Adipose tissue (tissue), 3 donors: ENCODE results near the gene TMEM236. TPM values are rescaled to one million over a fixed set of nuclear protein-coding genes. Genes with fewer than 3 reads are reported as not detected.

Experiments used
- H3K27ac ChIP-seq: one replicate; pipeline ENCODE4 v1.5.1; 2013; ENCODE audit warnings: low read depth, low read length
- WGBS, 3 donors: extraction: QIAGEN DNeasy Blood & Tissue Kit; methylation state at CpG; one replicate each; pipeline ENCODE4 v1.1.7; 2013; 5-methylcytosine and 5-hydroxymethylcytosine counted together
- polyA plus RNA-seq, 3 donors: library from polyadenylated mRNA; stranded (reverse); fragments of 200-250 nt; gene quantifications; one replicate each; pipeline ENCODE4 v1.2.3, GENCODE V29; 2013
- donor health status: healthy with polysubstance abuse.
- donor health status: Bipolar disorder and iron deficiency.
- donor health status: healthy.

The TMEM236 gene
- polyA plus RNA-seq, 3 donors, result 0.13 to 0.79 (median 0.24) TPM

- no peak overlapping the region for H3K27ac ChIP-seq
- 57 to 69% (median 59%) methylated on average over 5 of the region's 5 CpGs for WGBS, 3 donors
Measured at GRCh38 chr10:17847585-17848296, 95.7 kb downstream of the TMEM236 start.

- 81 to 87% (median 86%) methylated on average over 5 of the region's 5 CpGs for WGBS, 3 donors
- no peak overlapping the region for H3K27ac ChIP-seq
Measured at GRCh38 chr10:17848646-17849045, 96.6 kb downstream of the TMEM236 start.

Other genes starting within 250 kb of the TMEM236 start
- gene HACD1, start 134.8 kb upstream of the TMEM236 start, polyA plus RNA-seq, result 10 to 100 TPM in 2 of 3 donors, 1 to 10 TPM in 1; 6.6 to 25.7 (median 17.4) TPM
- gene STAM, start 108.0 kb upstream of the TMEM236 start, polyA plus RNA-seq, result 10 to 100 TPM in 1 of 3 donors, 1 to 10 TPM in 2; 7.2 to 10.7 (median 8.6) TPM
- gene MRC1, start 57.1 kb downstream of the TMEM236 start, polyA plus RNA-seq, result 10 to 100 TPM in 2 of 3 donors, 1 to 10 TPM in 1; 5.0 to 43.2 (median 32.8) TPM
- gene SLC39A12, start 199.7 kb downstream of the TMEM236 start, polyA plus RNA-seq, result under 1 TPM in 1 of 3 donors, not detected in 2; 0.15 TPM